ENCODE results near the gene IL27RA.

The IL27RA gene

GRCh38 chr19:14027856-14028450 lies 3.6 kb upstream of the IL27RA start, which contains the start of gene RLN3:
Gene RLN3, plus strand, starts transcription at chr19:14028148. Its CDS starts 57 bp downstream, at chr19:14028205.
- no peaks in the 10 kb centered on the region for H3K4me1 ChIP-seq (ENCODE audit: control insufficient read depth, insufficient read depth, low read length)
- H3K4me3 ChIP-seq (ENCODE audit: low read depth, low read length) = no peak within 1 kb of the TSS
- ChIA-PET CTCF (interaction anchor here (0.5 to 1.4 kb wide), 5 partner anchors 9 to 1034 kb away, joined by 3 to 5 read pairs (median 3); partner anchors contain the start of gene RFX1), POLR2A (no interaction called here)
- TF ChIP-seq YY1 (tag by site-specific recombination; IDR thresholded peaks at IDR 0.05) (no peak), ZFP37 (tag by site-specific recombination; IDR thresholded peaks at IDR 0.05) (no peak), HOXD13 (CRISPR knock-in tag; IDR thresholded peaks at IDR 0.05; ENCODE audit: borderline replicate concordance) (no peak), ZNF138 (tag by site-specific recombination; IDR thresholded peaks at IDR 0.05; ENCODE audit: borderline replicate concordance) (no peak), ZBTB7A (tag by site-specific recombination; IDR thresholded peaks at IDR 0.05; ENCODE audit: low read depth) (no peak), TRIM28 (IDR thresholded peaks at IDR 0.05; ENCODE audit: borderline replicate concordance, low read length) (no peak), ZNF16 (tag by site-specific recombination; IDR thresholded peaks at IDR 0.05; ENCODE audit: low read depth) (no peak), ZNF48 (tag by site-specific recombination; IDR thresholded peaks at IDR 0.05) (no peak)
- no peaks in the 10 kb centered on the region for H3K36me3 ChIP-seq (ENCODE audit: control insufficient read depth in 2 of 2, insufficient read depth in 1 of 2, low read length in 2 of 2)
- H3K9me3 ChIP-seq (ENCODE audit: control insufficient read depth, insufficient read depth, low read depth, low read length) = no peaks in the 10 kb centered on the region
- no peak within 1 kb of the TSS for H3K27ac ChIP-seq (ENCODE audit: extremely low read depth, low read depth, low read length)

GRCh38 chr19:14028901-14029300 lies 2.7 kb upstream of the IL27RA start:
- Histone ChIP-seq H3K36me3 (ENCODE audit: control insufficient read depth in 2 of 2, insufficient read depth in 1 of 2, low read length in 2 of 2) (no peaks in the 10 kb centered on the region), H3K4me3 (ENCODE audit: low read depth, low read length) (no peak overlapping the region), H3K4me1 (ENCODE audit: control insufficient read depth, insufficient read depth, low read length) (no peaks in the 10 kb centered on the region), H3K27ac (ENCODE audit: extremely low read depth, low read depth, low read length) (no peak overlapping the region), H3K9me3 (ENCODE audit: control insufficient read depth, insufficient read depth, low read depth, low read length) (no peaks in the 10 kb centered on the region)
- TF ChIP-seq ZNF488 (tag by site-specific recombination; IDR thresholded peaks at IDR 0.05) (no peak), ZBTB17 (tag by site-specific recombination; IDR thresholded peaks at IDR 0.05) (peak; percentile 70), ZNF211 (tag by site-specific recombination; IDR thresholded peaks at IDR 0.05; ENCODE audit: low read depth) (no peak)
- ChIA-PET POLR2A (no interaction called here), CTCF (interaction anchor here (0.5 to 0.7 kb wide), 4 partner anchors 14 to 128 kb away, joined by 3 to 4 read pairs (median 3); no protein-coding TSS in a partner anchor)

GRCh38 chr19:14030997-14031718 lies 404 bp upstream of the IL27RA start:
- CTCF ChIA-PET = interaction anchor here (0.6 to 3.9 kb wide), 23 partner anchors 9 to 1063 kb away, joined by 3 to 29 read pairs (median 4); partner anchors contain the start of gene MISP3
- no peak for TF ChIP-seq ZNF292 (tag by site-specific recombination; IDR thresholded peaks at IDR 0.05; ENCODE audit: borderline replicate concordance, low read depth)
- no peak for TF ChIP-seq MYNN (tag by site-specific recombination; IDR thresholded peaks at IDR 0.05; ENCODE audit: borderline replicate concordance)
- TF ChIP-seq, protein P1, sequence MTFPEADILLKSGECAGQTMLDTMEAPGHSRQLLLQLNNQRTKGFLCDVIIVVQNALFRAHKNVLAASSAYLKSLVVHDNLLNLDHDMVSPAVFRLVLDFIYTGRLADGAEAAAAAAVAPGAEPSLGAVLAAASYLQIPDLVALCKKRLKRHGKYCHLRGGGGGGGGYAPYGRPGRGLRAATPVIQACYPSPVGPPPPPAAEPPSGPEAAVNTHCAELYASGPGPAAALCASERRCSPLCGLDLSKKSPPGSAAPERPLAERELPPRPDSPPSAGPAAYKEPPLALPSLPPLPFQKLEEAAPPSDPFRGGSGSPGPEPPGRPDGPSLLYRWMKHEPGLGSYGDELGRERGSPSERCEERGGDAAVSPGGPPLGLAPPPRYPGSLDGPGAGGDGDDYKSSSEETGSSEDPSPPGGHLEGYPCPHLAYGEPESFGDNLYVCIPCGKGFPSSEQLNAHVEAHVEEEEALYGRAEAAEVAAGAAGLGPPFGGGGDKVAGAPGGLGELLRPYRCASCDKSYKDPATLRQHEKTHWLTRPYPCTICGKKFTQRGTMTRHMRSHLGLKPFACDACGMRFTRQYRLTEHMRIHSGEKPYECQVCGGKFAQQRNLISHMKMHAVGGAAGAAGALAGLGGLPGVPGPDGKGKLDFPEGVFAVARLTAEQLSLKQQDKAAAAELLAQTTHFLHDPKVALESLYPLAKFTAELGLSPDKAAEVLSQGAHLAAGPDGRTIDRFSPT (tag by site-specific recombination; IDR thresholded peaks at IDR 0.05) = peak; percentile 59
- TF ChIP-seq SP3 (tag by site-specific recombination; IDR thresholded peaks at IDR 0.05) = 0 out of 2 replicates have a peak, but pooled peaks have one; percentile 17
- TF ChIP-seq ZNF549 (tag by site-specific recombination; IDR thresholded peaks at IDR 0.05) = no peak
- TF ChIP-seq, protein P2, sequence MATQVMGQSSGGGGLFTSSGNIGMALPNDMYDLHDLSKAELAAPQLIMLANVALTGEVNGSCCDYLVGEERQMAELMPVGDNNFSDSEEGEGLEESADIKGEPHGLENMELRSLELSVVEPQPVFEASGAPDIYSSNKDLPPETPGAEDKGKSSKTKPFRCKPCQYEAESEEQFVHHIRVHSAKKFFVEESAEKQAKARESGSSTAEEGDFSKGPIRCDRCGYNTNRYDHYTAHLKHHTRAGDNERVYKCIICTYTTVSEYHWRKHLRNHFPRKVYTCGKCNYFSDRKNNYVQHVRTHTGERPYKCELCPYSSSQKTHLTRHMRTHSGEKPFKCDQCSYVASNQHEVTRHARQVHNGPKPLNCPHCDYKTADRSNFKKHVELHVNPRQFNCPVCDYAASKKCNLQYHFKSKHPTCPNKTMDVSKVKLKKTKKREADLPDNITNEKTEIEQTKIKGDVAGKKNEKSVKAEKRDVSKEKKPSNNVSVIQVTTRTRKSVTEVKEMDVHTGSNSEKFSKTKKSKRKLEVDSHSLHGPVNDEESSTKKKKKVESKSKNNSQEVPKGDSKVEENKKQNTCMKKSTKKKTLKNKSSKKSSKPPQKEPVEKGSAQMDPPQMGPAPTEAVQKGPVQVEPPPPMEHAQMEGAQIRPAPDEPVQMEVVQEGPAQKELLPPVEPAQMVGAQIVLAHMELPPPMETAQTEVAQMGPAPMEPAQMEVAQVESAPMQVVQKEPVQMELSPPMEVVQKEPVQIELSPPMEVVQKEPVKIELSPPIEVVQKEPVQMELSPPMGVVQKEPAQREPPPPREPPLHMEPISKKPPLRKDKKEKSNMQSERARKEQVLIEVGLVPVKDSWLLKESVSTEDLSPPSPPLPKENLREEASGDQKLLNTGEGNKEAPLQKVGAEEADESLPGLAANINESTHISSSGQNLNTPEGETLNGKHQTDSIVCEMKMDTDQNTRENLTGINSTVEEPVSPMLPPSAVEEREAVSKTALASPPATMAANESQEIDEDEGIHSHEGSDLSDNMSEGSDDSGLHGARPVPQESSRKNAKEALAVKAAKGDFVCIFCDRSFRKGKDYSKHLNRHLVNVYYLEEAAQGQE (tag by site-specific recombination; IDR thresholded peaks at IDR 0.05) = no peak
- no peak for TF ChIP-seq ZNF175 (tag by site-specific recombination; IDR thresholded peaks at IDR 0.05)
- no peak for TF ChIP-seq PRDM4 (tag by site-specific recombination; IDR thresholded peaks at IDR 0.05)
- no peak for TF ChIP-seq ZNF555 (tag by site-specific recombination; conservative IDR thresholded peaks at IDR 0.05)
- TF ChIP-seq YY2 (tag by site-specific recombination; IDR thresholded peaks at IDR 0.05) = no peak

More at GRCh38 chr19:14030997-14031718, 404 bp upstream of the IL27RA start:
- POLR2A ChIA-PET = interaction anchor here (0.5 to 2.7 kb wide), 10 partner anchors 8 to 71 kb away, joined by 3 to 11 read pairs (median 4); partner anchors contain the start of genes MISP3 and RFX1
- H3K4me3 ChIP-seq (ENCODE audit: low read depth, low read length) = peak overlapping the region; percentile 64
- H3K4me1 ChIP-seq (ENCODE audit: control insufficient read depth, insufficient read depth, low read length) = no peaks in the 10 kb centered on the region
- no peaks in the 10 kb centered on the region for H3K36me3 ChIP-seq (ENCODE audit: control insufficient read depth in 2 of 2, insufficient read depth in 1 of 2, low read length in 2 of 2)
- H3K27ac ChIP-seq (ENCODE audit: extremely low read depth, low read depth, low read length) = no peak overlapping the region
- no peaks in the 10 kb centered on the region for H3K9me3 ChIP-seq (ENCODE audit: control insufficient read depth, insufficient read depth, low read depth, low read length)

All from HEK293 (cell line).